ENCODE data around the gene POU2AF2. TPM values are rescaled to one million over a fixed set of nuclear protein-coding genes. Genes with fewer than 3 reads are reported as not detected.

Gene POU2AF2
- polyA plus RNA-seq, 3 donors, result not detected

DNA sequence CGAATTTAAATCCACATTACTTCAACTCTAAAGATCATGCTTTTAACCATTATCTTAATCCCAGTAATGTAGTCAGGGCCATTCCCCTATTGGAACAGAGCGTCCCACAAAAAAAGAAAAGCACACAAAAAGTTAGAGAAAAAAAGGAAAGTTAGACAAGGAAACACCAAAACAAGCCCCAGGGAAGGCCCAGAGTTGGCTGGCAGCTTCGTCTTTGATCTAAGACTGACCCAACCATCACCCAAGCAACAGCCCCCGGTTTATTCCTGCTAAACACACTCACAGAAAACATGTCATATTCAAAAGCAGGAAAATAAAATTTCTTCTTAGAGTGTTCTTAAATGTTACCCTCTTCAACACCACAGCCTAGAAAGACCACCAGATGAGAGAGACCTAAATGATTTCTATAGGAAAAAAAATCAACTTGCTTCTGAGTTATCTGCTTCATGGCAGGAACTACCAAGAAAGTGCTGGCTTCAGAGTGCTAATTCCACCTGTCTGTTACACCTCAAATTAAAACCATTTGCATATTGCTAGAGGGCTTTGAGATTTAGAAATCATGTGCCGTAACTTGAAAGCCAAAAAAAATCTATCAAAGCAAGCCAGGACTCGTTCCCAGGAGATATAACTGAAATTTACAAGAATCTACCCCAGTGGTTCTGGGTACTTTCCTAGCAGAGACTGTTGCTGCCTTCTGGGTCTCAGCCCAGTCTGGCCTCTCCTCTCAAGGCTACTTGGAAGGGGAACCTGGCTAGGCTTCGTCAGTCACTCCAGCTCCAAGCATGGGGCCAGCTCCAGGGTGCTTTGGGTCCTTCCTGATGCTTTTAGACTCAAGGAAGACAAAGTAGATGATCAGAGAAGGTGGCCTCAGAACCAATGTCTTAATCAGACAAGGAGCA lies 84.0 kb downstream of the POU2AF2 start:
- TF ChIP-seq CTCF (IDR thresholded peaks at IDR 0.05), result no peak
- Mint-ChIP-seq H3K9me3 (peaks cover 0 to 2% (median 0%) of the 10 kb centered on the region in 7 donors), H3K36me3 (no peaks in the 10 kb centered on the region), H3K4me3 (no peak overlapping the region), H3K4me1 (no peaks in the 10 kb centered on the region), H3K27me3 (ENCODE audit: low read depth in 3 of 3) (peaks cover 0 to 2% (median 0%) of the 10 kb centered on the region in 3 donors), H3K27ac (no peak overlapping the region)
- DNase-seq, result no peak
- H3K27ac ChIP-seq (ENCODE audit: low read depth in 1 of 2, low read length in 2 of 2), result no peak overlapping the region
- H3K4me3 ChIP-seq (replicated peaks in 1 of 3; ENCODE audit: low read depth in 2 of 3, low read length in 3 of 3), result no peak overlapping the region
- WGBS (ENCODE audit: insufficient coverage), result 85% methylated on average over 4 of the region's 7 CpGs
- H3K9me3 ChIP-seq (replicated peaks in 1 of 2; ENCODE audit: control insufficient read depth in 1 of 2, insufficient read depth in 1 of 2, low read length in 2 of 2), result no peaks in the 10 kb centered on the region
- intact Hi-C loops (cut with micrococcal nuclease), result no loop called here
- no peak overlapping the region for H3K9ac ChIP-seq (ENCODE audit: insufficient read depth, low read length, poor library complexity, severe bottlenecking)
- no peak overlapping the region for H2AFZ ChIP-seq (ENCODE audit: insufficient read depth, low read depth, low read length, poor library complexity, severe bottlenecking)
- no peaks in the 10 kb centered on the region for H3K4me1 ChIP-seq (ENCODE audit: control insufficient read depth in 1 of 2, insufficient read depth in 2 of 2, low read length in 2 of 2)
- no peaks in the 10 kb centered on the region for H4K20me1 ChIP-seq (ENCODE audit: insufficient read depth, low read length)
- H3K4me2 ChIP-seq (replicated peaks; ENCODE audit: extremely low read depth, low read length, poor library complexity, severe bottlenecking), result no peak overlapping the region
- no peaks in the 10 kb centered on the region for H3K79me2 ChIP-seq (ENCODE audit: insufficient read depth, low read length)
- H3K27me3 ChIP-seq (ENCODE audit: control insufficient read depth in 2 of 2, insufficient read depth in 2 of 2, low read length in 2 of 2), result no peaks in the 10 kb centered on the region
- no peaks in the 10 kb centered on the region for H3K36me3 ChIP-seq (replicated peaks in 1 of 2; ENCODE audit: control insufficient read depth in 1 of 2, insufficient read depth in 2 of 2, low read length in 2 of 2)

DNA sequence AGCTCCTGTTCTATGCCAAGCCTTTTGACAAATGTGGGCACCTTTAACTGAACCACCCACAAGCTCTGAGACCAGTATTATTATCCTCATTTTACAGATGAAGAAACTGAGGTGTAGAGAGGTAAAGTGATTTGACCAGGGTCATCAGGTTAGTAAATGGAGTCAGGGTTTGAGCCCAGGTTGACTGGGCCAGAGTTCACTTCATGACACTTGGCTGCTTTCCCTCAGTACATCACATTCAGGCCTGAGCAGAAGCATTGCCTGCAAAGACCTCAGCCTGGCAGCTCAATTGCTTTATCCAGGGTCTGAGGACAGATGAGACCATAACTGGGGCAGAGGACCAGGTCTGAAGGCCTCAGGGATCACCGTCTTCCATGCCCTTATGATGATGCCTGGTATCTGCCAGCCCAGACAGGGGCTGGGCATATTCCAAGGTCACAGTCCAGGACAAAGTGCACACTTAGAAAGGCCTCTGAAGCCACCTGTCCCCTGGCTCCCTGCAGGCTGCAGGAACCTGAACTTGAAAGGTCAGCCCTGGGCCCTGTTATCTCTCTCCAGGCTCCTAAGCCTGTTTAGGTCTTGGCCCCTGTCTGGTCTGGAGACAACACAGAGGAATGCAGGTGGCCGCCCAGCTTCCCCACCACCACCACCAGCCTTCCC lies 84.8 kb downstream of the POU2AF2 start:
- DNase-seq, result no peak
- Histone ChIP-seq H3K4me2 (replicated peaks; ENCODE audit: extremely low read depth, low read length, poor library complexity, severe bottlenecking) (no peak overlapping the region), H3K36me3 (replicated peaks in 1 of 2; ENCODE audit: control insufficient read depth in 1 of 2, insufficient read depth in 2 of 2, low read length in 2 of 2) (no peaks in the 10 kb centered on the region), H3K27ac (ENCODE audit: low read depth in 1 of 2, low read length in 2 of 2) (no peak overlapping the region), H3K9ac (ENCODE audit: insufficient read depth, low read length, poor library complexity, severe bottlenecking) (no peak overlapping the region), H3K79me2 (ENCODE audit: insufficient read depth, low read length) (no peaks in the 10 kb centered on the region), H4K20me1 (ENCODE audit: insufficient read depth, low read length) (no peaks in the 10 kb centered on the region), H3K4me3 (replicated peaks in 1 of 3; ENCODE audit: low read depth in 2 of 3, low read length in 3 of 3) (no peak overlapping the region), H3K9me3 (replicated peaks in 1 of 2; ENCODE audit: control insufficient read depth in 1 of 2, insufficient read depth in 1 of 2, low read length in 2 of 2) (no peaks in the 10 kb centered on the region), H3K4me1 (ENCODE audit: control insufficient read depth in 1 of 2, insufficient read depth in 2 of 2, low read length in 2 of 2) (no peaks in the 10 kb centered on the region), H3K27me3 (ENCODE audit: control insufficient read depth in 2 of 2, insufficient read depth in 2 of 2, low read length in 2 of 2) (no peaks in the 10 kb centered on the region), H2AFZ (ENCODE audit: insufficient read depth, low read depth, low read length, poor library complexity, severe bottlenecking) (no peak overlapping the region)
- peaks cover 0 to 2% (median 0%) of the 10 kb centered on the region in 7 donors for H3K9me3 Mint-ChIP-seq
- 89% methylated on average over 1 of the region's 2 CpGs for WGBS (ENCODE audit: insufficient coverage)
- intact Hi-C loops (cut with micrococcal nuclease), result no loop called here
- H3K4me3 Mint-ChIP-seq, result no peak overlapping the region
- no peak for TF ChIP-seq CTCF (IDR thresholded peaks at IDR 0.05)
- H3K27me3 Mint-ChIP-seq (ENCODE audit: low read depth in 3 of 3), result peaks cover 0 to 2% (median 0%) of the 10 kb centered on the region in 3 donors
- H3K27ac Mint-ChIP-seq, result no peak overlapping the region
- no peaks in the 10 kb centered on the region for H3K4me1 Mint-ChIP-seq
- no peaks in the 10 kb centered on the region for H3K36me3 Mint-ChIP-seq

Measured in CD14-positive monocyte (primary cell).